LNCAP (cell line): ENCODE measurements around the gene PRLH.

Source experiments
- TF ChIP-seq, protein P1 (sequence below): fragments of 450-650 bp; IDR thresholded peaks from 2 replicates; pipeline ENCODE4 v1.5.1; 2017; ENCODE audit warnings: mild to moderate bottlenecking

The PRLH gene

GRCh38 chr2:237549643-237550415, 16.5 kb upstream of the PRLH start:
- TF ChIP-seq, protein P1, sequence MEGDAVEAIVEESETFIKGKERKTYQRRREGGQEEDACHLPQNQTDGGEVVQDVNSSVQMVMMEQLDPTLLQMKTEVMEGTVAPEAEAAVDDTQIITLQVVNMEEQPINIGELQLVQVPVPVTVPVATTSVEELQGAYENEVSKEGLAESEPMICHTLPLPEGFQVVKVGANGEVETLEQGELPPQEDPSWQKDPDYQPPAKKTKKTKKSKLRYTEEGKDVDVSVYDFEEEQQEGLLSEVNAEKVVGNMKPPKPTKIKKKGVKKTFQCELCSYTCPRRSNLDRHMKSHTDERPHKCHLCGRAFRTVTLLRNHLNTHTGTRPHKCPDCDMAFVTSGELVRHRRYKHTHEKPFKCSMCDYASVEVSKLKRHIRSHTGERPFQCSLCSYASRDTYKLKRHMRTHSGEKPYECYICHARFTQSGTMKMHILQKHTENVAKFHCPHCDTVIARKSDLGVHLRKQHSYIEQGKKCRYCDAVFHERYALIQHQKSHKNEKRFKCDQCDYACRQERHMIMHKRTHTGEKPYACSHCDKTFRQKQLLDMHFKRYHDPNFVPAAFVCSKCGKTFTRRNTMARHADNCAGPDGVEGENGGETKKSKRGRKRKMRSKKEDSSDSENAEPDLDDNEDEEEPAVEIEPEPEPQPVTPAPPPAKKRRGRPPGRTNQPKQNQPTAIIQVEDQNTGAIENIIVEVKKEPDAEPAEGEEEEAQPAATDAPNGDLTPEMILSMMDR = no peak

- TF ChIP-seq, protein P1 = no peak
Measured at GRCh38 chr2:237551071-237551574, 15.3 kb upstream of the PRLH start.

DNA sequence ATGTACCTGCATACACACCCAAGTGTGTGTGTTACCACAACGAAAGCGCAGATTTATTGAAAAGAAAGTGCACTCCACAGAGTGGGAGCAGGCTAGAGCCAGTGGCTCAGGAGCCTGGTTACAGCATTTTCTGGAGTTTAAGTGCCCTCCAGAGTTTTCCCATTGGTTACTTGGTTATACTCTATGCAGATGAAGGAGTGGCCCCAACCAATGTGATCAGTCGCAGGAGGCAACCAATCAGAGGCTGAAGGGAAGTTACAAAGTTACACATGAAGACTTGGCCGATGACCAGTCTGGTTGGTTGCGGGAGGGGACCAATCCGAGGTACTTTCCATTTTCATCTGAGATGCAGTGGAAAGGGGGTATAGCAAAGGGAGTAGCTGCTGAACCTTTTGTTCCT, 13.5 kb upstream of the PRLH start:
- TF ChIP-seq, protein P1 = no peak

- TF ChIP-seq, protein P1 = no peak
Measured at GRCh38 chr2:237553948-237554347, 12.4 kb upstream of the PRLH start.

GRCh38 chr2:237555560-237555959, 10.8 kb upstream of the PRLH start:
- TF ChIP-seq, protein P1 = no peak

DNA sequence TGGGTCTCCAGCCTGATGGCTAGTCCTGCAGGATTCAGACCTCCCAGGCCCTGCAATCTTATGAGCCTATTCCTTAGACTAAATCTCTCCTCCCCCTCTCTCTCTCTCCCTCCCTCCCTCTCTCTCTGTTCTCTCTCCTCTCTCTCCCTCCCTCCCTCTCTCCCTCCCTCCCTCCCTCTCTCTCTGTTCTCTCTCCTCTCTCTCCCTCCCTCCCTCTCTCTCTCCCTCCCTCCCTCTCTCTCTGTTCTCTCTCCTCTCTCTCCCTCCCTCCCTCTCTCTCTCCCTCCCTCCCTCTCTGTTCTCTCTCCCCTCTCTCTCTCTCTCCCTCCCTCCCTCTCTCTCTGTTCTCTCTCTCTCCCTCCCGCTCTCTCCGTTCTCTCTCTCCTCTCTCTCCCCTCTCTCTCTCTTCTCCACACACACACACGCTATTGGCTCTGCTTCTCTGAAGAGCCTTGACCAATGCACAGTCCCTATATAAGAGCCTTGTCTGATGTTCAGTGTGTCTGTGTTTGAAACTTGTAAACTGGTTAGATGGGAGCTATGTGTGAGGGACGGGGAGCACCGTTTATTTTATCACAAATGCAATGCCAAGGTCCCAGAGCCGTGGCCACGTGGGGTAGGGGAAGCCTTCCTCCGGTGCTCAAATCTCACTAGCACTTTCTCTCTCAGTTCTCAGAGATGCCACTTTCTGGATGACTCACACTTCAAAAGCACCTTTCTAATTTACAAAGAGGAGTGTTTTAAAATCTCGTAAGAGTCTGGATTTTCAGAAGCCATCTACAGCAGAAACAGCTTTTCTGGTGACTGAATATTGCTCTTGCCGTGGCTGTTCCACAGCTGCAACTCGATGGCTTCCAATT, 9.4 kb upstream of the PRLH start:
- TF ChIP-seq, protein P1 = no peak

GRCh38 chr2:237557633-237558015, 8.8 kb upstream of the PRLH start:
- TF ChIP-seq, protein P1 = no peak
